OCI-LY3 (cell line): ENCODE data around the gene FOXC1.

Experiments
- H2AFZ ChIP-seq: fragments of 200-600, 300-600 bp; shearing (Covaris generic); 2 replicates; pipeline ENCODE4 v1.6.0; 2014; ENCODE audit warnings: antibody characterized with exemption, low read depth, low read length
- H3K27ac ChIP-seq: fragments of 200-600, 300-600 bp; sonication (generic); 2 replicates; pipeline ENCODE4 v1.5.1; 2014; ENCODE audit warnings: mild to moderate bottlenecking, low read length, moderate library complexity, mixed read lengths
- H3K27me3 ChIP-seq: fragments of 200-600, 300-600 bp; sonication (generic); 2 replicates; pipeline ENCODE4 v1.6.1; 2014; ENCODE audit warnings: low read depth, low read length, mixed read lengths
- H3K36me3 ChIP-seq: fragments of 200-600, 300-600 bp; sonication (generic); replicated peaks from 2 replicates; pipeline ENCODE3; 2014; ENCODE audit warnings: low read depth, low read length, mixed read lengths
- H3K4me1 ChIP-seq: fragments of 300-600, 200-600 bp; sonication (generic); 2 replicates; pipeline ENCODE4 v1.6.1; 2014; ENCODE audit warnings: low read length, mixed read lengths
- H3K4me2 ChIP-seq: fragments of 200-600, 300-600 bp; sonication (generic); 2 replicates; pipeline ENCODE4 v1.6.1; 2014; ENCODE audit warnings: low read length, mixed read lengths
- H3K4me3 ChIP-seq: fragments of 300-600, 200-600 bp; sonication (generic); 2 replicates; pipeline ENCODE4 v1.5.1; 2014; ENCODE audit warnings: antibody characterized with exemption, mild to moderate bottlenecking, low read length, moderate library complexity
- H3K79me2 ChIP-seq: fragments of 300-600, 200-600 bp; shearing (Covaris generic); 2 replicates; pipeline ENCODE4 v1.6.1; 2014; ENCODE audit warnings: mild to moderate bottlenecking, low read length, mixed read lengths
- H3K9ac ChIP-seq: fragments of 300-600, 200-600 bp; shearing (Covaris generic); 2 replicates; pipeline ENCODE4 v1.6.0; 2014; ENCODE audit warnings: mild to moderate bottlenecking, low read length, moderate library complexity
- H3K9me3 ChIP-seq: fragments of 200-600, 300-600 bp; shearing (Covaris generic); 2 replicates; pipeline ENCODE4 v1.6.1; 2014; ENCODE audit warnings: low read length, mixed read lengths; ENCODE audit not compliant: insufficient read depth
- H4K20me1 ChIP-seq: fragments of 200-600, 300-600 bp; sonication (generic); 2 replicates; pipeline ENCODE4 v1.6.1; 2016; ENCODE audit warnings: low read length, mixed read lengths; ENCODE audit not compliant: insufficient read depth
- CTCF ChIP-seq: fragments of 200-600, 300-600 bp; sonication (generic); IDR thresholded peaks from 2 replicates; pipeline ENCODE4 v1.5.1; 2014; ENCODE audit warnings: antibody characterized with exemption, low read length, low read depth
- EZH2phosphoT487 ChIP-seq: fragments of 200-600 bp; shearing (Covaris generic); IDR thresholded peaks from 2 replicates; pipeline ENCODE4 v1.6.1; 2018; ENCODE audit warnings: antibody characterized with exemption, mixed run types, low read depth

Gene FOXC1

GRCh38 chr6:1610497-1611321 is 994 bp downstream of the FOXC1 start:
- no peak overlapping the region for H3K27ac ChIP-seq
- no peaks in the 10 kb centered on the region for H3K9me3 ChIP-seq
- peaks cover 32% of the 10 kb centered on the region for H3K4me1 ChIP-seq
- TF ChIP-seq CTCF (no peak), EZH2phosphoT487 (no peak)
- no peak overlapping the region for H2AFZ ChIP-seq
- no peaks in the 10 kb centered on the region for H3K27me3 ChIP-seq
- peak overlapping the region; percentile 98 for H3K4me3 ChIP-seq
- H4K20me1 ChIP-seq: no peaks in the 10 kb centered on the region
- H3K79me2 ChIP-seq: peaks cover 43% of the 10 kb centered on the region
- H3K9ac ChIP-seq: no peak overlapping the region
- peaks cover 25% of the 10 kb centered on the region for H3K36me3 ChIP-seq
- peak overlapping the region; percentile 58 for H3K4me2 ChIP-seq

GRCh38 chr6:1611322-1611571 is 1.5 kb downstream of the FOXC1 start:
- H2AFZ ChIP-seq: no peak overlapping the region
- H3K4me3 ChIP-seq: no peak overlapping the region
- H3K36me3 ChIP-seq: peaks cover 25% of the 10 kb centered on the region
- H4K20me1 ChIP-seq: no peaks in the 10 kb centered on the region
- H3K79me2 ChIP-seq: peaks cover 43% of the 10 kb centered on the region
- no peaks in the 10 kb centered on the region for H3K9me3 ChIP-seq
- TF ChIP-seq CTCF (no peak), EZH2phosphoT487 (no peak)
- H3K27me3 ChIP-seq: no peaks in the 10 kb centered on the region
- peaks cover 31% of the 10 kb centered on the region for H3K4me1 ChIP-seq
- H3K9ac ChIP-seq: no peak overlapping the region
- no peak overlapping the region for H3K27ac ChIP-seq
- no peak overlapping the region for H3K4me2 ChIP-seq

GRCh38 chr6:1611572-1612298 is 2.0 kb downstream of the FOXC1 start:
- no peaks in the 10 kb centered on the region for H3K27me3 ChIP-seq

More at GRCh38 chr6:1611572-1612298, 2.0 kb downstream of the FOXC1 start:
- TF ChIP-seq CTCF: no peak
- no peak for TF ChIP-seq EZH2phosphoT487
- H3K4me1 ChIP-seq: peaks cover 26% of the 10 kb centered on the region
- H4K20me1 ChIP-seq: no peaks in the 10 kb centered on the region
- H2AFZ ChIP-seq: no peak overlapping the region
- peaks cover 43% of the 10 kb centered on the region for H3K79me2 ChIP-seq
- H3K9ac ChIP-seq: peak overlapping the region; percentile 16; the same call in 1 of the 2 replicates
- peak overlapping the region; percentile 76 for H3K4me3 ChIP-seq
- no peak overlapping the region for H3K27ac ChIP-seq
- peaks cover 25% of the 10 kb centered on the region for H3K36me3 ChIP-seq
- no peaks in the 10 kb centered on the region for H3K9me3 ChIP-seq
- H3K4me2 ChIP-seq: peak overlapping the region; percentile 72
